Skin of body (tissue), 2 donors: ENCODE measurements around the gene UBR4. TPM values are rescaled to one million over a fixed set of nuclear protein-coding genes. Genes with fewer than 3 reads are reported as not detected.

Experiments
- DNase-seq: peaks from one replicate; lab custom pipeline; 2025; lab: John Stamatoyannopoulos, UW
- total RNA-seq: library from RNA; depleted of rRNA; stranded (reverse); fragments of >200 nt; gene quantifications from one replicate; pipeline ENCODE4 v1.2.3, GENCODE V29; 2014

Gene UBR4
- total RNA-seq, 1 donor from 2014 or later = 93.4 TPM

DNA sequence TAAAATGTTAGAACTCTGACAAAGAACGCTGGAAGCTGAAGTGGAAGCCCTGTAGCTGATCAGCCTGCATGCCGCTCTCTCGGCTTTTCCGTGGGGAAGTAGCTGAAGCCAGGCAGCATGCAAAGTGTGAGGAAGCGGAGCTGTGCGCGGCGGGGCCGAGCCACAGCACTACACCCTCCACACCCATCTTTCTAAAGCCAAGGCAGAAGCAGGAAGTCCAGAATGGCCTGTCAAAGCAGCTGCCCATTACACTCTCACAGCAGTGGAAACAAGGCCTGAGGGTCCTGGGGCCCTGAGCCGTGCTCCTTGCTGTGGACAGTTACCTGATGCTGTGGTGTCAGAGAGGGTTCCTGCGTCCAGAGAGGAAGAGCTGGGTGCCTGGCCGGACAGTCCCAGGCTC is 69.6 kb downstream of the UBR4 start:
- DNase-seq = no peak

GRCh38 chr1:19139711-19140110 is 70.4 kb downstream of the UBR4 start:
- no peak for DNase-seq

- no peak for DNase-seq
Measured at GRCh38 chr1:19138958-19139581, 71.0 kb downstream of the UBR4 start.

- DNase-seq = no peak
Measured at GRCh38 chr1:19138331-19138730, 71.7 kb downstream of the UBR4 start.

DNA sequence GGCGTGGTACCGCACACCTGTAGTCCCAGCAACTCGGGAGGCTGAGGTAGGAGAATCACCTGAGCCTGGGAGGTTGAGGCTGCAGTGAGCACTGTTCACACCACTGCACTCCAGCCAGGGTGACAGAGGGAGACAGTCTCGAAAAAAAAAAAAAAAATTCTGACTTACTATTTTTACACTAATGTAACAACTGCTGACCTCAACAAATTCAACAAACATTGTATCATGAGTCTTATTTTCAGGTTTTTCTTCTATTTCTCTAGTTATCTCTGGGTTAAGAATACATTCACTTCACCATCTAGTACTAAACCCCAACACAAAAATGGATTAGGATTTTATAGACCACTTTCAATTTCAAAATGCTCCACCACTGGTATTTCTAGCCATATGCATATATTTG is 72.9 kb downstream of the UBR4 start:
- no peak for DNase-seq

- no peak for DNase-seq
Measured at GRCh38 chr1:19133360-19133759, 76.7 kb downstream of the UBR4 start.

GRCh38 chr1:19130468-19130867 is 79.6 kb downstream of the UBR4 start:
- no peak for DNase-seq

- no peak for DNase-seq
Measured at GRCh38 chr1:19128968-19129514, 81.0 kb downstream of the UBR4 start.

DNA sequence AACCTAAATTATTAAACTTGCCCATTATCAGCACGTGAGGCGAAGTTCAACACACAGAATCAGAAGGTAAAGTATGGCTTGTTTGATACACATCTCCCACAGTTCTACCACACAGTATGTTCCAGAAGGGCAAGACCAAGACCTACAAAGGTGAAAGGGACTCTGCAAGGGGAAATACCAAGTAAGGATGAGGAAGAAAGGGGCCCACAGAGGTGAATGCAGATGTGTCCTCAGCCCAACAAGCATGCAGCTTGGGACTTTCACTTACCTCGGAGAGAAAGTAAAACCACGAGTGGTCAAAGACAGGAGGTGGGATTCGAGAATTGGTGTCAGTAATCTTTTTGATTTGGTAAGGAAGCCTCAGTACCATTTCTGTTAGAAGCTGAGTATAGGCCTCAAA is 85.8 kb downstream of the UBR4 start:
- DNase-seq = no peak

- DNase-seq = no peak
Measured at GRCh38 chr1:19123837-19124236, 86.2 kb downstream of the UBR4 start.

DNA sequence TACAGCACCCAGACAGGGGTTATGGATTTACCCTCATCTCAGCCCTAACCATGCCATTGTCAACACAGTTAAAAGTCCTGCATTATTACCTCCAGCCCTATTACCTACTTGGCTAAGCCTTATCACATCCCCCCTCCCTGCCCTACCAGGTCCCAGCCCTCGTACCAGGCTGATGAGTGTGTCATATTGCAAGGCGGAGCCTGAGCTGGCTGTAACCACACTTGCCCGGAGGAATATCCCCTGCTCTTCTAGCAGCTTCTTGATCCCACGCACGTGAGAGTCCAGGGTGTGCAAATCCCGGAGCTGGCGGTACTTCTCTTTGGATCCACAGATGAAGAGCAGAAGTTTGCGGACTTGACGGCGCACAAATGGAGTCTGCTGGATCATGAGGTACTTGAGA is 87.4 kb downstream of the UBR4 start:
- no peak for DNase-seq

- DNase-seq = no peak
Measured at GRCh38 chr1:19121192-19121591, 88.9 kb downstream of the UBR4 start.

DNA sequence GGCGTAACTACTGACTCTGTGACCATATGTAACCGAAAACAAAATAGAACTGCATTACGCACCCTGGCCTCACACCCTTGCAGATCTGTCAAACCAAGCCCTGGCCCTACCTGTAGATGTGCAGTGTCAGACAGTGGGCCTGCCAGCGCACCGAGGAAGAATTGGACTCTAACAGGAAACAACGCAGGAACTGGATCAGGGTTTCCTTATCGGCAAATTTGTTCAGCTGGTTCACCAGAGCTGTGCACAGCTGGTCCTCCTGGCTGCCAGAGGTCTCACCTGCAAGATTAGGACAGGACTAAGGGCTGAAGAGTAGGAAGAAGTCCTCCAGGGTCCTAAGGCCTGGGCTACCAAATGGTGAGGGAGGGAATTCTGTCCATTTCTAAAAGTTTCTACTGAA is 90.0 kb downstream of the UBR4 start:
- no peak for DNase-seq

GRCh38 chr1:19115082-19115808 is 94.8 kb downstream of the UBR4 start:
- no peak for DNase-seq

GRCh38 chr1:19113697-19114092 is 96.4 kb downstream of the UBR4 start:
- DNase-seq = peak; percentile 14

DNA sequence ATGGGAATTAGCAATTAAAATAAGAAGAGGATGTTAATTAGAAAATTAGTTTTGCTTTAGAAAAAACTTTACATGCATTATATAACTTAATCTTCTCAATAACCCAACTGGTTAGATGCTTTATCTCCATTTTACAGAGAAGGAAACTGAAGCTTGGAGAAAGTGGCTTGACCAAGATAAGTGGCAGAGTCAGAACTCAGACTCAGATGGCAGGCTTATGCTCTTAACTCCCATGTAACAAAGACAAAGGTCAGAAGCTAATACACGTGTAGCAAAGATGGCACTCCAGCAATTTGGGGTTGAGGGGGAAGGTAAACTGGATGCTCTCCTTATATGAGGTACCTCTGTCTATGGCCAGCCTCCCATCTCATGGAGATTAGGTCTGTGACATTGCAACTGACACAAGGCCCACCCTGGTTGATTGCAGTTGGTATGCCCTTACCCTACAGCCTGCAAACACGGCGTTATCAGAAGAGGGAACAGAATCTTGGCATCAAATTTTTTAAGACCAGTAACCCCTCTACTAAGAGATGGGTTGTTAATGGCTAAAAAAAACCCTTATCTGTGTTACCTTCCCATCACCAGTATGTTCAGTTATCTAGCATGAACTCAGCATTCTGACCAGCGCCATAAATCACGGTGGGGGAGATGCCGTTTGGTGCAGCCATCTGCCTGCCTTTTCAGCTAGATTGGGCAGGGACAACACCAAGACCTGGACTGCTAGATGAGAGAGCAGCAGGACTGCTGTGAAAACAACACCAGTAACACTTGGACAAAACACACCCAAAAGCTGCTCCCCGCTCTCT is 97.0 kb downstream of the UBR4 start:
- no peak for DNase-seq

DNA sequence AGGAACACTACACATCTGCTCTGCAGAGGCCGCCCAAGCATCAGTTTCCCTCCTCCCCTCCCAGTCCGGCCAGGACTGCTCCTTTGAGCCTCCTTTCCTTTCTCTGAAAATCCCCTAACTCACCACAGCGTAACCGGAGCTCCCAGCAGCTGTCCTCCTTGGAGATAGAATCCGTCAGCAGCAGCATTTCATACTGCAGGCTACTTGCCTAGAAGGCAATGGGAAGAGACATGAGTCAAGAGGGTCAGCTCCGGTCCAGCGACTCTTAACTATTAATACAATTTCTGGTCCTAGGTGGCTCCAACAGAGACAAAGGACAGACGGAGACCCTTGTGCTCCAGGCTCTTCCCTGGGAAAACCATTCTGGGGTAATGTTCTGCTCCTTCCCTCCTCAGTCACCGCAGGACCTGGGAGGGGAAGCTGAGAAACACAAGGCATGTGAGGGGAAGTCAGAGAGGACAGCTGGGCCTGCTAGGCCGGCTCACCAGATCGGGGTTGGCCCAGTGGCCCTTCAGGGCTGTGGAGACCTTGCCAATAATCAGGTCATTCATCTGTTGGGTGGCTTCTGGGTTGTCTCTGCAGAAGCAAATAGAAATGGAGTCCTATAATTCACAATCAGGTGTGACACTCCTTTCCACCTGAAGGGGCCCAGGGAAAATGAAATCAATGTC is 99.7 kb downstream of the UBR4 start:
- no peak for DNase-seq

GRCh38 chr1:19109545-19109944 is 100.5 kb downstream of the UBR4 start:
- DNase-seq = no peak

GRCh38 chr1:19101244-19101643 is 108.8 kb downstream of the UBR4 start:
- DNase-seq = no peak

DNA sequence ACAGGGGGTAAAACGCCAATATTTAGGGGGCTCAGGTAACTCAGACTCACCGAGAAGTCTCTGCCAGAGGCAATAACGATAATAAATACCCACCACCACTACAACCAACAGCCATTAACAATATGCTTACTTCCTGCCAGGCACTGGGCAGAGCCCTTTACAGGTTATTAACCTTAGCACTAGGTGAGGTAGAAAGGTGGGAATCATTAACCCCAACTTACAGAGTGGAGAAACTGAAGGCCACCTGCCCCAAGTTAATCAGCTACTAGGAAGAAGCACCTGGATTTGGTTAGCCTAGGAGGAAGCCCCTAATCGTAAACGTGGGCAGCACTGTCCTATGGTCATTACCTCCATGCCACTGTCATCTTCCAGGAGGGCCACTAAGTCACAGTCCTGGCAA is 110.0 kb downstream of the UBR4 start:
- no peak for DNase-seq

DNA sequence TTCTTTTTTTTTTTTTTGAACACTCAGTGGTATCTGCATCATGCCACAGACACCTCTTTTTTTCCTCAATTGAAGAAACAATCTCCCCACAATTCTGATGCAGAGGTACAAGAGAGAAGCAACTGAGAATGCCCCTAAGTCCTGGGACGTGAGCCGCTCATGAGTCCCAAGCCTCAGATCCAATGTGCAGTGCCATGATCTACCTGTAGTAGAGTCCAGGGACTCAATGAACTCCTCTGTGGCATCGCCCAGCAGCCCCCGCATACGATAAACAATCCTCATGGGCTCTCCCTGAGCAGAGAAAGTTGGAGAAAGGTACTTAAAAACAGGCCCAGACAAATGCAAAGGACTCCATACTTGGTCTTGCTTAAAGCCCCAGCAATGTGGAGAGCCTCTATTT is 113.1 kb downstream of the UBR4 start:
- no peak for DNase-seq
